Sigmoid colon (tissue), 7 donors: ENCODE measurements around the gene IFNL1. TPM values are rescaled to one million over a fixed set of nuclear protein-coding genes. Genes with fewer than 3 reads are reported as not detected.

ENCODE experiments used
- DNase-seq: peaks from one replicate; pipeline ENCODE4 v3.0.0-alpha.2; 2019
- H3K27ac ChIP-seq, 4 donors: fragments of 200-600 bp; sonication (generic); one replicate each; pipeline ENCODE4 v1.5.1; 2016 to 2019; ENCODE audit warnings: mild to moderate bottlenecking in 1 of 4
- H3K27me3 ChIP-seq, 3 donors: fragments of 200-600 bp; sonication (generic); one replicate each; pipeline ENCODE4 v1.5.1; 2019; ENCODE audit warnings: mild to moderate bottlenecking in 1 of 3
- H3K36me3 ChIP-seq, 4 donors: fragments of 200-600 bp; sonication (generic); one replicate each; pipeline ENCODE4 v1.5.1; 2016 to 2019
- H3K4me1 ChIP-seq, 4 donors: fragments of 200-600 bp; sonication (generic); one replicate each; pipeline ENCODE4 v1.5.1; 2017 to 2019
- H3K4me3 ChIP-seq, 4 donors: fragments of 200-600 bp; sonication (generic); one replicate each; pipeline ENCODE4 v1.5.1; 2017 to 2019; ENCODE audit warnings: mild to moderate bottlenecking in 2 of 4, moderate library complexity in 1 of 4
- H3K9me3 ChIP-seq, 4 donors: fragments of 200-600 bp in 3 of 4; sonication (generic) in 3 of 4; one replicate each; pipeline versions ENCODE4 v1.5.1 to v1.6.1; 2013 to 2019
- EP300 ChIP-seq, 4 donors: sonication (generic); formaldehyde crosslinking; IDR thresholded peaks; one replicate each; pipeline ENCODE4 v1.6.1; 2017; ENCODE audit warnings: antibody characterized with exemption in 4 of 4
- POLR2A ChIP-seq, 2 donors: fragments of 450-650 bp; IDR thresholded peaks; one replicate each; pipeline ENCODE4 v1.6.1; 2016; ENCODE audit warnings: antibody characterized with exemption in 2 of 2, mild to moderate bottlenecking in 2 of 2, moderate library complexity in 2 of 2
- POLR2AphosphoS5 ChIP-seq, 4 donors: sonication (generic); formaldehyde crosslinking; IDR thresholded peaks; one replicate each; pipeline ENCODE4 v1.6.1; 2017; ENCODE audit warnings: antibody characterized with exemption in 4 of 4
- WGBS, 2 donors: extraction: QIAGEN DNeasy Blood & Tissue Kit; methylation state at CpG; one replicate each; pipeline ENCODE4 v1.1.7; 2013; 5-methylcytosine and 5-hydroxymethylcytosine counted together
- intact Hi-C: fragments of 100-400 bp; cut with DNase I; formaldehyde crosslinking; loops from one replicate; pipeline ENCODE4 v1.15.1; 2023
- polyA plus RNA-seq, 3 donors: library from polyadenylated mRNA; stranded (reverse); fragments of 200-250 nt; gene quantifications; one replicate each; pipeline ENCODE4 v1.2.3, GENCODE V29; 2013
- total RNA-seq, 4 donors: library from RNA; depleted of rRNA; stranded (reverse); fragments of >200 nt; gene quantifications; one replicate each; pipeline ENCODE4 v1.1.0, GENCODE V29; 2016
- TF ChIP-seq, protein P1 (sequence below), 4 experiments: fragments of 450-650 bp in 3 of 4; fragments of 200-600 bp in 1 of 4; IDR thresholded peaks; one replicate each; pipeline ENCODE4 v1.5.1; 2016 to 2019; ENCODE audit warnings: antibody characterized with exemption in 4 of 4, mild to moderate bottlenecking in 3 of 4, moderate library complexity in 2 of 4
- donor health status: healthy with polysubstance abuse.
- donor health status: Bipolar disorder and iron deficiency.
- donor health status: healthy.

Gene IFNL1
- total and polyA plus RNA-seq, 7 donors, result 0.09 TPM; not detected in 6

GRCh38 chr19:39299404-39299803 lies 3.2 kb downstream of the IFNL1 start:
- 84 to 86% methylated on average over 9 of the region's 9 CpGs for WGBS, 2 donors
- Histone ChIP-seq H3K36me3 (no peaks in the 10 kb centered on the region), H3K4me1 (no peaks in the 10 kb centered on the region), H3K27me3 (peaks cover 0 to 42% (median 7%) of the 10 kb centered on the region in 3 donors), H3K4me3 (no peak overlapping the region), H3K27ac (no peak overlapping the region), H3K9me3 (no peaks in the 10 kb centered on the region)
- no peak for DNase-seq
- intact Hi-C loops, result no loop called here
- TF ChIP-seq POLR2A (IDR thresholded peaks at IDR 0.05) (no peak), POLR2AphosphoS5 (IDR thresholded peaks at IDR 0.05) (no peak), EP300 (IDR thresholded peaks at IDR 0.05) (no peak)
- TF ChIP-seq, protein P1, sequence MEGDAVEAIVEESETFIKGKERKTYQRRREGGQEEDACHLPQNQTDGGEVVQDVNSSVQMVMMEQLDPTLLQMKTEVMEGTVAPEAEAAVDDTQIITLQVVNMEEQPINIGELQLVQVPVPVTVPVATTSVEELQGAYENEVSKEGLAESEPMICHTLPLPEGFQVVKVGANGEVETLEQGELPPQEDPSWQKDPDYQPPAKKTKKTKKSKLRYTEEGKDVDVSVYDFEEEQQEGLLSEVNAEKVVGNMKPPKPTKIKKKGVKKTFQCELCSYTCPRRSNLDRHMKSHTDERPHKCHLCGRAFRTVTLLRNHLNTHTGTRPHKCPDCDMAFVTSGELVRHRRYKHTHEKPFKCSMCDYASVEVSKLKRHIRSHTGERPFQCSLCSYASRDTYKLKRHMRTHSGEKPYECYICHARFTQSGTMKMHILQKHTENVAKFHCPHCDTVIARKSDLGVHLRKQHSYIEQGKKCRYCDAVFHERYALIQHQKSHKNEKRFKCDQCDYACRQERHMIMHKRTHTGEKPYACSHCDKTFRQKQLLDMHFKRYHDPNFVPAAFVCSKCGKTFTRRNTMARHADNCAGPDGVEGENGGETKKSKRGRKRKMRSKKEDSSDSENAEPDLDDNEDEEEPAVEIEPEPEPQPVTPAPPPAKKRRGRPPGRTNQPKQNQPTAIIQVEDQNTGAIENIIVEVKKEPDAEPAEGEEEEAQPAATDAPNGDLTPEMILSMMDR (IDR thresholded peaks at IDR 0.05), result no peak

DNA sequence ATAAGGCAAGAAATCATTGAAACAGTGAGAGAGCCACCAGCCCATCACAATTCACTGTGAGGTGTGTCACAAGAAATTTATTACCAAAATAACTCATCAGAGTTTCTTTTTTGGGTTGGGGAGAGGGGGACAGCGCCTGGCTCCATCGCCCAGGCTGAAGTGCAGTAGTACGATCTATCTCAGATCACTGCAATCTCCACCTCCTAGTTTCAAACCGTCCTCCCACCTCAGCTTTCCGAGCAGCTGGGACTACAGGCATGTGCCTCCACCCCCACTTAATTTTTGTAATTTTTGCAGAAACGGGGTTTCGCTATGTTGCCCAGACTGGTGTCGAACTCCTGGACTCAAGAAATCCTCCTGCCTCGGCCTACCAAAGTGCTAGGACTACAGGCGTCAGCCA lies 3.6 kb downstream of the IFNL1 start:
- no peaks in the 10 kb centered on the region for H3K36me3 ChIP-seq
- 88 to 91% methylated on average over 10 of the region's 10 CpGs for WGBS, 2 donors
- H3K27me3 ChIP-seq, result peaks cover 1 to 46% (median 12%) of the 10 kb centered on the region in 3 donors
- no peak overlapping the region for H3K4me3 ChIP-seq
- DNase-seq, result no peak
- H3K4me1 ChIP-seq, result no peaks in the 10 kb centered on the region
- intact Hi-C loops, result no loop called here
- no peak for TF ChIP-seq EP300 (IDR thresholded peaks at IDR 0.05)
- no peak for TF ChIP-seq POLR2A (IDR thresholded peaks at IDR 0.05)
- TF ChIP-seq, protein P1 (IDR thresholded peaks at IDR 0.05), result no peak
- TF ChIP-seq POLR2AphosphoS5 (IDR thresholded peaks at IDR 0.05), result no peak
- H3K9me3 ChIP-seq, result no peaks in the 10 kb centered on the region
- H3K27ac ChIP-seq, result no peak overlapping the region

DNA sequence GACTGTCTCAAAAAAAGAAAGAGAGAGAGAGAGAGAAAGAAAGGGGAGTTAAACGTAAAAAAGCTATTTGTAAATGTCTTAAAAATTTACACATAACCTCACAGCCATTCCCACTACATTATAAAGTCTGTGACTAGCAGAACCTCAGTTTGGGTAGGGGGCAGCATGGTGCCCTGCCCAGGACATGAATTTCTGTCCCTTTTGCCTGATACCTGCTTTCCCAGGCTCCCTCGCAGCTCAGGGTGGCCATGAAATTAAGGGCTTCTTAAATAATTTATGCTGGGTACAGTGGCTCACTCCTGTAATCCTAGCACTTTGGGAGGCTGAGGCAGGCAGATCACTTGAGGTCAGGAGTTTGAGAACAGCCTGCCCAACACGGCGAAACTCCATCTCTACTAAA lies 4.8 kb downstream of the IFNL1 start:
- TF ChIP-seq EP300 (IDR thresholded peaks at IDR 0.05), result no peak
- TF ChIP-seq, protein P1 (IDR thresholded peaks at IDR 0.05), result no peak
- TF ChIP-seq POLR2A (IDR thresholded peaks at IDR 0.05), result no peak
- no peak for TF ChIP-seq POLR2AphosphoS5 (IDR thresholded peaks at IDR 0.05)
- WGBS, 2 donors, result 77 to 88% methylated on average over 4 of the region's 4 CpGs
- peaks cover 7 to 58% (median 24%) of the 10 kb centered on the region in 3 donors for H3K27me3 ChIP-seq
- no peaks in the 10 kb centered on the region for H3K9me3 ChIP-seq
- H3K27ac ChIP-seq, result no peak overlapping the region
- intact Hi-C loops, result no loop called here
- no peaks in the 10 kb centered on the region for H3K4me1 ChIP-seq
- H3K4me3 ChIP-seq, result no peak overlapping the region
- DNase-seq, result peak; percentile 15
- no peaks in the 10 kb centered on the region for H3K36me3 ChIP-seq

- Histone ChIP-seq H3K27ac (no peak overlapping the region), H3K4me3 (no peak overlapping the region), H3K4me1 (no peaks in the 10 kb centered on the region), H3K9me3 (no peaks in the 10 kb centered on the region), H3K36me3 (no peaks in the 10 kb centered on the region), H3K27me3 (peaks cover 7 to 59% (median 28%) of the 10 kb centered on the region in 3 donors)
- intact Hi-C loops, result no loop called here
- no peak for DNase-seq
- no peak for TF ChIP-seq EP300 (IDR thresholded peaks at IDR 0.05)
- no peak for TF ChIP-seq POLR2A (IDR thresholded peaks at IDR 0.05)
- TF ChIP-seq POLR2AphosphoS5 (IDR thresholded peaks at IDR 0.05), result no peak
- TF ChIP-seq, protein P1 (IDR thresholded peaks at IDR 0.05), result no peak
- 85 to 88% methylated on average over 3 of the region's 3 CpGs for WGBS, 2 donors
Observed at GRCh38 chr19:39301562-39301961, 5.4 kb downstream of the IFNL1 start.
